ENCODE results near the gene MAP3K6.

DNA sequence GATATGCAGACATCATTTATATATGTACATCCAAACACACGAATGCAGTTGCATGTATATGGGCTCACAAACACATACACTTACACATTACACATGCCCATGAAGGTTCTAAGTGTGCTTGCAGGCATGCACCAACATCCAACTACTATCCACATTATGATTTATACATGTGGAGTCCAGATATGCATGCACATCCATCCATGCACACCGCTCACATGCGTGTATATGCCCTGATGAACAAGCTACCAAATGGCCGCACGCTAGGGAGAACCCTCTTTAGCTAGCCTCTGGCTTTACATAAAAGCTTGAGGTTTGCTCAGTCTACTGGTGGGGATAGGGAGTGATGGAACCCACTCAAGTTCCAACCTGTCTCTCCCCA lies 34.2 kb upstream of the MAP3K6 start:
- TF ChIP-seq, protein P1, sequence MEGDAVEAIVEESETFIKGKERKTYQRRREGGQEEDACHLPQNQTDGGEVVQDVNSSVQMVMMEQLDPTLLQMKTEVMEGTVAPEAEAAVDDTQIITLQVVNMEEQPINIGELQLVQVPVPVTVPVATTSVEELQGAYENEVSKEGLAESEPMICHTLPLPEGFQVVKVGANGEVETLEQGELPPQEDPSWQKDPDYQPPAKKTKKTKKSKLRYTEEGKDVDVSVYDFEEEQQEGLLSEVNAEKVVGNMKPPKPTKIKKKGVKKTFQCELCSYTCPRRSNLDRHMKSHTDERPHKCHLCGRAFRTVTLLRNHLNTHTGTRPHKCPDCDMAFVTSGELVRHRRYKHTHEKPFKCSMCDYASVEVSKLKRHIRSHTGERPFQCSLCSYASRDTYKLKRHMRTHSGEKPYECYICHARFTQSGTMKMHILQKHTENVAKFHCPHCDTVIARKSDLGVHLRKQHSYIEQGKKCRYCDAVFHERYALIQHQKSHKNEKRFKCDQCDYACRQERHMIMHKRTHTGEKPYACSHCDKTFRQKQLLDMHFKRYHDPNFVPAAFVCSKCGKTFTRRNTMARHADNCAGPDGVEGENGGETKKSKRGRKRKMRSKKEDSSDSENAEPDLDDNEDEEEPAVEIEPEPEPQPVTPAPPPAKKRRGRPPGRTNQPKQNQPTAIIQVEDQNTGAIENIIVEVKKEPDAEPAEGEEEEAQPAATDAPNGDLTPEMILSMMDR (IDR thresholded peaks at IDR 0.05): no peak
- TF ChIP-seq EP300 (IDR thresholded peaks at IDR 0.05): no peak
- TF ChIP-seq POLR2A (IDR thresholded peaks at IDR 0.05): no peak
